Mesenteric fat pad (tissue), 1 donor: Measurements from ENCODE around the gene TSHZ3. TPM values are rescaled to one million over a fixed set of nuclear protein-coding genes. Genes with fewer than 3 reads are reported as not detected.

Experiments
- DNase-seq: peaks from one replicate; pipeline ENCODE4 v3.0.0-alpha.2; 2020; ENCODE audit warnings: low spot score
- total RNA-seq: library from RNA; stranded (reverse); fragmentation: NEBNext Ultra II Directional; extraction: Animal tissue kit (Norgen Biotek cat#: 25700); gene quantifications from one replicate; pipeline ENCODE4 v1.2.1, GENCODE V29; 2021
- donor health status: DM: yes; HTN: yes; CAD: no.

The TSHZ3 gene
- total RNA-seq, 1 donor from 2014 or later = 12.6 TPM

GRCh38 chr19:31339411-31339810 is 9.8 kb downstream of the TSHZ3 start:
- DNase-seq = no peak

DNA sequence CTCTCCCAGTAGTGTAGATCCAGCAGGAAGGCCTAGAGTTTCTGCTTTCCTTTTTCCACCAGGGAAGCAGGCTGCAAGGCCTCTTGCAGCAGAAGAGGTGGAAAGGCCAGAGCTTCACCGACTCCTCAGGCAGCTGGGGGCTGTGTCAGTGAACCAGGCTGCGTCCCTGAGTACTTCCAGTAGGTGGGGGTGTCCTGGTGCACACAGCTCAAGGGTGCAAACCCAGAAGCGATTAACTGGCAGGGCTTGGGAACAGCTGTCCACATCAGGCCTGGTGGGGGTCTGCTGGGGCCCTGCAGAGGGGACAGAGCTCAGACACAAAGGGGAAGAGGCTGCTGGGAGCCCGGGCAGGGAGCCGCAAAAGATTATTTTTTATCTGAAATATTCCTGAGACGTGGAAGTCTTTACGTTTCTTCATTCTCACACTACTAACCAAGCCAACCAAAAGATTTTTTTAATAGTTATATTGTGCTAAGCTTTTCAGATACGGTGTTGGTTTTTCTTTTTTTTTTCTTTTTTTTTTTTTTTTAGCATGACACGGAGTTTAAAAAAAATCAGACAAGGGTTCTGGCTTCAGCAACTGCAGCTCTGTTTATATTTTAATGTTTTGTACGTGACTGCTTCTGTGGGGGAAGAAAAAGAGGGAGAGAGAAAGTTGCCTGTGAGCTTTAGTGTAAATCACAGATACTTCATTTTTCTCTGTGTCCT is 11.0 kb downstream of the TSHZ3 start:
- DNase-seq = peak; percentile 85

DNA sequence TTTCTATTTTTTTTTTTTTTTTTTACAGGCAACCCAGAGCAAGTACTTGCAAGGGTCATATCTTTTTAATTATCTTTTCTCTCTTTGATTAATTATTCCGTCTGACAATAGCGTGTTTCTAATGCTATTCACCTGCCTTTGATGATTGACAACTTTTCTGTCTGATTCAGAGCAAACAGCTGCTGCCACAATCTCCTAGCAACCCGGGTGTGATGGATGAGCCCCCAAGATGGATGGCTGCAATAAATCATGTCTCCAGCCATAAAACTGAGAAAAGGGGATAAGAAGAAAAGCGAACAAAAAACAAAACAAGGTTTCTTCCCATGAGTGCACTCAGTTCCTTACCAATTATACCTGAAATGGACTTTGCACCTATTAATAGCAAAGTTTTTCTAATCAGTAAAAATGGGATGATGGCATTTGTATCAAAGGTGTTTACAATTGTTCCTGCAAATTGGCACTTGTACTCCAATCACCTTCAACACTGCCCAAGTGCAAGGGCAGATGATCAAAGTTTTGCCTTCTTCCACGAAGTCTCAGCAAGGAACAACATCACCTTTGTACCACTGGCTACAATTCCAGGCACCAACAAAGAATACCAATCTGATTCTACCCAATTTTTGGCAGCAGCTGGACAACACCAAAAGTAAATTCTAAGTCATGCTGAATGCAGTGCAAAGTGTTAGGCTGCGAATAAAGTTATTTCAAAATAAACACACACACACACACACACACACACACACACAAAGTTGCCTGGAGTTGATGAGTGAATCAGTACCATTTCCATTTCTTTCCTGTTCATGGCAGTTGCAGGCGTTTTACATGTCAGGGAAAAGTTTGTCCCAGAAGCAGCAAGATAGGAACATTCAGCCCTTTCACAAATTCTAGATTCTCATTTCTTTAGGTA is 12.0 kb downstream of the TSHZ3 start:
- DNase-seq = no peak

DNA sequence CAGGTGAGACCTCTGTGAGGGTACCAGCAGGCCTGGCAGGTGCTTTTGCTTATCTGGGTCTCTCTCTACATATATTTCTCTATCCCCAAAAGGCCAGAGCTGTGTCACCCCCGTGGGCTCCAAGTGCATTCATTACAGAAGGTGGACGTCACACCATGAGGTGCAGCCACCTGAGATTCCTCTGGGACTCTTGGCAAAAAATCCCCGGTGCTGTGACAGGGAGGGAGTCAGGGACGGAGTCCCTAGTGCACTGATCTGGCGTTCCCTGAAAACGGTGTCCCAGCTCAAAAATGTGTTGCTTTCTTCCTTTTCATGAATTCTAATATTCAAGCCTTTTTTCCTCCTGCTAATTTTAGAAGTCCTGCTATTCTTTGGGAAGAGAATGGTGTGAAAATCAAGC is 13.5 kb downstream of the TSHZ3 start:
- DNase-seq = peak; percentile 51

- peak; percentile 55 for DNase-seq
These were observed 14.2 kb downstream of the TSHZ3 start for GRCh38 chr19:31334849-31335624.

DNA sequence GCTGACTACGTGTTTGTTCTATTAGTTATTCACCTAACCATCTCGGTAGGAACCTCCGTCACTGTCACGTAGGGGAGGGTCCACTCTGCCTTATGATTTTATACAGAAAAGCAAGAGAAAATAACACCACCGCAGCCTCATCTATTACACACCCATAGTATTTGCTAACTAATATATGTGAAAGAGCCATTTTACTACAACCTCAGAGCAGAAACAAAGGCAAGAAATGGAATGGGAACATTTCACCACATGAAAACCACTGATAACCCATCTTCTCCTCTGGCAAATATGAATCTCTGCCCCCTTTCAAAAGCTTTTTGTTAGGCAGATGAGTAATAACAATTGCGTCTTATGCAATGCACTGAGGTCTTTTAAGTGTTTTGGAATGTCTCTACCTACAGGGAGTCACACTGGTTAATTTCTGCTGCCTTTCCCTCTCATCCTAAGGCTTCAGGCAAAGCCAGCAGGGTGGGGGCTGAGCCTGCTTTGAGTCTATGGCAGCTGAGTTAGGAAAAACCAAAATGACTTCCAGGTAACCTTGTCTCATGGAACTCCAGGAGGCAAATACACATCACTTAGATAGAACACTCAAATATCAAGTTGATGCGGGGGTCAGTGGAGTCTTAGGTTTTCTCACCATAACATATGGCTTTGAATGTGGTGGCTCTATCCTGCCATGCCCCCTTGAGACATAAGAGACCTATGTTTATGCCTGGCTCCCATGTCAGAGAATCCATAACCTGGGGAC is 15.0 kb downstream of the TSHZ3 start:
- DNase-seq = no peak

GRCh38 chr19:31332096-31332495 is 17.1 kb downstream of the TSHZ3 start:
- peak; percentile 35 for DNase-seq

GRCh38 chr19:31331536-31331935 is 17.7 kb downstream of the TSHZ3 start:
- peak; percentile 67 for DNase-seq

DNA sequence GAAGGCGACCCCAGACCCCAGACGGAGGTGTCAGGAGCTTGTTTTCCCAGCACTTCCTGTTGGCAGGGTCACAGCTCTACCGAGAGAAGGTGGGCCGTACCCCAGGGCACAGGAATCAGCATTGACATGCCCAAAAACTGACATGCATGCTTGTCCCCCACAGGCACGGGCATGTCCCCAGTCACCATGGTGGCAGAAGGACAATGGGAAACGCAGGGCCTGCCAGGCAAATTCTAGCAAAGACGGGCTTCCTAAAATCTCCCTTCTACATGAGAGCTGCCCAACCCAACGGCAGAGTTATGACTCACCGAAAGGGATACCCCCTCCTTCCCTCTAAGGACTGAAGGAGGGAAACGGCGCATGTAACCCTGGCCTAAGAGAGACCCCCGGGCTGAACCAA is 18.5 kb downstream of the TSHZ3 start:
- DNase-seq = peak; percentile 86

GRCh38 chr19:31330237-31330636 is 19.0 kb downstream of the TSHZ3 start:
- DNase-seq = peak; percentile 81

GRCh38 chr19:31329819-31330218 is 19.4 kb downstream of the TSHZ3 start:
- DNase-seq = no peak

- no peak for DNase-seq
These were observed 21.0 kb downstream of the TSHZ3 start for GRCh38 chr19:31328238-31328637.

DNA sequence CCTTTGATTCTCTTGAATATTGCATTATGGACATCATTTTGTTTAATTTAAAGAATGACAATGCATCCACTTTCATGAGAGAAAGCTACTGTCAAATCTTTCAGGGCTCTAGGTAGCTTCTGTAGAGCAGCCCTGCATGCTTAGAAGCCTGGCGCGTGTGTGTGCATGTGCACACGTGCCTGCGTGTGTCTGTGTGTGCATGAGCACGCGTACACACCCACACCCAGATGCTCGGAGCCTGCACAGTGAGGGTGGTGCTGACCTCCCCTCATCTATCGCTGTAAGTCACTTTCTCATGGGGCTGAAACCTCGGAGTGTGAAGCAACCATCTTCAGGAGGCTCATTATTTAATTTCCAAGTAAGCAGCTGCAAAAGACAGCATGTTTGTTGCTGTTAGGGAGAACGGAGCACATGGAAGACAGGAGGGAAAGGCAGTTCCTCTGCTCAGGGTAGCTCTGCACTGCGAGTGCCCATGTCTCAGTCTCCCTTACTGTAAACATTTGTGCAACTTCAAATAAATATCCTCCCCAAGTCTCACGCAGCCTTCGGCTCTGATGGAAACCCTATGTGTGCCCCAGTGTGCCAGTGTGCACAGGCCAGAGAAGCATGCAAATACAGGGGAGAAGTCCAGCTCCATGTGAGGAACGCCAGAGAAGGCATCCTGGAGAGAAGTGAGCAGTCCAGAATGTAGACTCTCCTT is 22.8 kb downstream of the TSHZ3 start:
- DNase-seq = no peak

DNA sequence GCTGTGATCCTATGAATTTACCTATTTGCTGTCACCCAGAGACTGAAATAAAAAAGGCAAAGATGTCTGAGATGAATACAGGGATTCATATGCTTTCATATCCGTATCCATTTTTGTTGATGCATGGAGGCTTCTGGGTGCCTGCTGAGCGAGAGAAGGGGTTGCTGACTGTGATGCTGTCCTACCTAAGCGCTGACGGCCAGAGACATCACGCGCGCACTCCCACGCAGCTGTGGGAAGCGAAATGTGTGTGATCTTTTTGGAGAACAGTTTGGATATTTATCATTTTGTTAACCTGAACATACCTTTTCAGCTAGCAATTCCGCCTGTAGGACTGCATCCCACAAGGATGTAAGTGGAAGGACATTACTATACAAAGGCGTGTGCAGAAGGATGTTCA is 23.9 kb downstream of the TSHZ3 start:
- DNase-seq = no peak

- DNase-seq = no peak
These were observed 29.8 kb downstream of the TSHZ3 start for GRCh38 chr19:31319465-31319864.

GRCh38 chr19:31318790-31319425 is 30.3 kb downstream of the TSHZ3 start:
- DNase-seq = peak; percentile 51

- DNase-seq = peak; percentile 59
These were observed 31.7 kb downstream of the TSHZ3 start for GRCh38 chr19:31317570-31317969.

- peak; percentile 59 for DNase-seq
These were observed 32.1 kb downstream of the TSHZ3 start for GRCh38 chr19:31317093-31317492.

DNA sequence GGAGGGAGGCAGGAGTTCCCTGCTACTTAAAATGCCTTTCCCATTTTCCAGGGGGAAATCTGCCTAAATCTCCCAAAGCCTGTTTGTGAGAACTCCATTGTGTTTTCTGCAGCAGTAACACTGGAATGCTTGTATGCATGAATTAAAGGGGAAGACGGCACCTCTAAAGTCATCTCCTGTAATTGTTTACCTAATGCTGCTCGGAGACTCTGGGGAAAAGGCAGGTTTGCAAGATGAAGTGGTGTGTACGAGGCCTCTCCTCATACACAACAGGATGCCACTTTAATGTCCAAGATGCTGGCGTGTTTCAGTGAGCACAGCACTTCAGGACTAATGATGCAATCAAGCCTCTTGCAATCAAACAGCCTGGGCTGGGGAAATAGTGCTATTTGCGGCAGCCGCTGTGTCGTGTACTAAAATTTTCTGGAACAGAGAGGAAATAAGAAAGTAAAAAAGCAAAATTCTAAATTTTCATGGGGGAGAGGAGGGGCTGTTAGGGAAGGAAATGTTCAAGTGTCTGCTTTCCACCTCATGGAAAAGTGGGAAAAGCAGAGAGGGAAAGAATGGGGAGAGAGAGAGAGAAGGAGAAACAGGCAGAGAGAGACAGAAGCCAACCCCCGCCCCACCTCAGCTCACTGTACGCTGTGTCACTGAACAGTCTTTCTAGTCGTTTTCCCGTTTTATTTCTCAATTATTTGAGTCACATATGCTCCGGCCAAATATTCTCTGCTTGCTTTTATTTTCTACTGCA is 32.9 kb downstream of the TSHZ3 start:
- peak; percentile 64 for DNase-seq
